ENCODE data around the gene EHBP1.

- TF ChIP-seq CEBPB (IDR thresholded peaks at IDR 0.05) (no peak), EGR1 (IDR thresholded peaks at IDR 0.05) (no peak), TEAD4 (IDR thresholded peaks at IDR 0.05) (no peak), RAD21 (IDR thresholded peaks at IDR 0.05; ENCODE audit: low read depth) (no peak), EP300 (IDR thresholded peaks at IDR 0.05; ENCODE audit: borderline replicate concordance) (no peak), FOXM1 (IDR thresholded peaks at IDR 0.05; ENCODE audit: borderline replicate concordance, low read depth) (no peak), USF1 (IDR thresholded peaks at IDR 0.05) (no peak), CREB1 (IDR thresholded peaks at IDR 0.05; ENCODE audit: low read depth) (no peak), YY1 (IDR thresholded peaks at IDR 0.05; ENCODE audit: low read depth) (no peak)
Measured at GRCh38 chr2:62974999-62975398, 269.5 kb downstream of the EHBP1 start.
